ENCODE results near the gene PTPRK.

The PTPRK gene

GRCh38 chr6:127950566-127951145 is 569.7 kb downstream of the PTPRK start:
- Histone ChIP-seq H3K4me1 (ENCODE audit: control insufficient read depth in 2 of 2, insufficient read depth in 1 of 2, low read depth in 1 of 2, low read length in 2 of 2) (no peaks in the 10 kb centered on the region), H3K4me3 (ENCODE audit: low read length in 2 of 2) (no peak overlapping the region), H4K91ac (ENCODE audit: low read depth, low read length, poor library complexity) (no peak overlapping the region), H3K14ac (ENCODE audit: low read length) (no peak overlapping the region), H3K4ac (ENCODE audit: low read length) (no peak overlapping the region), H3K23ac (ENCODE audit: low read depth, low read length, poor library complexity) (no peak overlapping the region), H3K4me2 (ENCODE audit: insufficient read depth, low read length, poor library complexity, severe bottlenecking) (no peak overlapping the region), H3K18ac (ENCODE audit: low read length) (no peak overlapping the region), H2AK5ac (ENCODE audit: low read depth, low read length) (no peak overlapping the region), H4K8ac (ENCODE audit: low read depth, low read length) (no peak overlapping the region), H3K9me3 (replicated peaks in 1 of 2; ENCODE audit: control insufficient read depth in 2 of 2, insufficient read depth in 1 of 2, low read depth in 1 of 2, low read length in 2 of 2) (no peaks in the 10 kb centered on the region), H3K36me3 (replicated peaks in 1 of 2; ENCODE audit: control insufficient read depth in 2 of 2, insufficient read depth in 2 of 2, low read length in 2 of 2) (no peaks in the 10 kb centered on the region), H3K27ac (replicated peaks; ENCODE audit: low read length) (no peak overlapping the region), H2AFZ (ENCODE audit: low read length) (no peak overlapping the region), H3K79me1 (ENCODE audit: low read depth, low read length) (no peaks in the 10 kb centered on the region), H2BK15ac (ENCODE audit: low read length) (no peak overlapping the region), H2BK120ac (ENCODE audit: low read depth, low read length) (no peak overlapping the region), H2BK12ac (ENCODE audit: low read length) (no peak overlapping the region), H3K9ac (ENCODE audit: low read depth, low read length, poor library complexity) (no peak overlapping the region), H3K27me3 (ENCODE audit: control insufficient read depth in 3 of 3, insufficient read depth in 3 of 3, low read depth in 1 of 3, low read length in 3 of 3) (no peaks in the 10 kb centered on the region), H2BK5ac (ENCODE audit: low read length) (no peak overlapping the region)
- WGBS, 2 donors (ENCODE audit: extremely low coverage in 2 of 2, insufficient read length in 2 of 2, insufficient replicate concordance in 1 of 2), result no CpG with 5 or more reads among the region's 8 CpGs
- DNase-seq (ENCODE audit: low spot score), result no peak

- no peak overlapping the region for H3K4ac ChIP-seq (ENCODE audit: low read length)
- no CpG with 5 or more reads among the region's 3 CpGs for WGBS, 2 donors (ENCODE audit: extremely low coverage in 2 of 2, insufficient read length in 2 of 2, insufficient replicate concordance in 1 of 2)
Measured at GRCh38 chr6:127949251-127949650, 571.1 kb downstream of the PTPRK start.

GRCh38 chr6:127946388-127946787 is 574.0 kb downstream of the PTPRK start:
- Histone ChIP-seq H3K14ac (ENCODE audit: low read length) (no peak overlapping the region), H4K91ac (ENCODE audit: low read depth, low read length, poor library complexity) (no peak overlapping the region), H2AK5ac (ENCODE audit: low read depth, low read length) (no peak overlapping the region), H2BK15ac (ENCODE audit: low read length) (no peak overlapping the region), H2BK5ac (ENCODE audit: low read length) (no peak overlapping the region), H3K27ac (replicated peaks; ENCODE audit: low read length) (no peak overlapping the region), H3K4me3 (ENCODE audit: low read length in 2 of 2) (no peak overlapping the region), H4K8ac (ENCODE audit: low read depth, low read length) (no peak overlapping the region), H3K9me3 (replicated peaks in 1 of 2; ENCODE audit: control insufficient read depth in 2 of 2, insufficient read depth in 1 of 2, low read depth in 1 of 2, low read length in 2 of 2) (no peaks in the 10 kb centered on the region), H3K79me1 (ENCODE audit: low read depth, low read length) (no peaks in the 10 kb centered on the region), H3K4ac (ENCODE audit: low read length) (no peak overlapping the region), H3K4me2 (ENCODE audit: insufficient read depth, low read length, poor library complexity, severe bottlenecking) (no peak overlapping the region), H2AFZ (ENCODE audit: low read length) (no peak overlapping the region), H3K18ac (ENCODE audit: low read length) (no peak overlapping the region), H2BK12ac (ENCODE audit: low read length) (no peak overlapping the region), H3K27me3 (ENCODE audit: control insufficient read depth in 3 of 3, insufficient read depth in 3 of 3, low read depth in 1 of 3, low read length in 3 of 3) (no peaks in the 10 kb centered on the region), H2BK120ac (ENCODE audit: low read depth, low read length) (no peak overlapping the region), H3K36me3 (replicated peaks in 1 of 2; ENCODE audit: control insufficient read depth in 2 of 2, insufficient read depth in 2 of 2, low read length in 2 of 2) (no peaks in the 10 kb centered on the region), H3K9ac (ENCODE audit: low read depth, low read length, poor library complexity) (no peak overlapping the region), H3K23ac (ENCODE audit: low read depth, low read length, poor library complexity) (no peak overlapping the region), H3K4me1 (ENCODE audit: control insufficient read depth in 2 of 2, insufficient read depth in 1 of 2, low read depth in 1 of 2, low read length in 2 of 2) (no peaks in the 10 kb centered on the region)
- no CpG with 5 or more reads among the region's 2 CpGs for WGBS, 2 donors (ENCODE audit: extremely low coverage in 2 of 2, insufficient read length in 2 of 2, insufficient replicate concordance in 1 of 2)
- no peak for DNase-seq (ENCODE audit: low spot score)

More at GRCh38 chr6:127949251-127949650, 571.1 kb downstream of the PTPRK start:
- Histone ChIP-seq H2AFZ (ENCODE audit: low read length) (no peak overlapping the region), H3K36me3 (replicated peaks in 1 of 2; ENCODE audit: control insufficient read depth in 2 of 2, insufficient read depth in 2 of 2, low read length in 2 of 2) (no peaks in the 10 kb centered on the region), H3K4me3 (ENCODE audit: low read length in 2 of 2) (no peak overlapping the region), H3K14ac (ENCODE audit: low read length) (no peak overlapping the region), H2BK5ac (ENCODE audit: low read length) (no peak overlapping the region), H2AK5ac (ENCODE audit: low read depth, low read length) (no peak overlapping the region), H2BK15ac (ENCODE audit: low read length) (no peak overlapping the region), H3K4me2 (ENCODE audit: insufficient read depth, low read length, poor library complexity, severe bottlenecking) (no peak overlapping the region), H3K18ac (ENCODE audit: low read length) (no peak overlapping the region), H3K9me3 (replicated peaks in 1 of 2; ENCODE audit: control insufficient read depth in 2 of 2, insufficient read depth in 1 of 2, low read depth in 1 of 2, low read length in 2 of 2) (no peaks in the 10 kb centered on the region), H2BK120ac (ENCODE audit: low read depth, low read length) (no peak overlapping the region), H4K8ac (ENCODE audit: low read depth, low read length) (no peak overlapping the region), H3K4me1 (ENCODE audit: control insufficient read depth in 2 of 2, insufficient read depth in 1 of 2, low read depth in 1 of 2, low read length in 2 of 2) (no peaks in the 10 kb centered on the region), H2BK12ac (ENCODE audit: low read length) (no peak overlapping the region), H3K79me1 (ENCODE audit: low read depth, low read length) (no peaks in the 10 kb centered on the region), H3K27ac (replicated peaks; ENCODE audit: low read length) (no peak overlapping the region), H3K27me3 (ENCODE audit: control insufficient read depth in 3 of 3, insufficient read depth in 3 of 3, low read depth in 1 of 3, low read length in 3 of 3) (no peaks in the 10 kb centered on the region), H3K9ac (ENCODE audit: low read depth, low read length, poor library complexity) (no peak overlapping the region), H3K23ac (ENCODE audit: low read depth, low read length, poor library complexity) (no peak overlapping the region), H4K91ac (ENCODE audit: low read depth, low read length, poor library complexity) (no peak overlapping the region)
- DNase-seq (ENCODE audit: low spot score), result no peak

- Histone ChIP-seq H3K4me2 (ENCODE audit: insufficient read depth, low read length, poor library complexity, severe bottlenecking) (no peak overlapping the region), H3K4me1 (ENCODE audit: control insufficient read depth in 2 of 2, insufficient read depth in 1 of 2, low read depth in 1 of 2, low read length in 2 of 2) (no peaks in the 10 kb centered on the region), H3K79me1 (ENCODE audit: low read depth, low read length) (no peaks in the 10 kb centered on the region), H3K23ac (ENCODE audit: low read depth, low read length, poor library complexity) (no peak overlapping the region), H3K4ac (ENCODE audit: low read length) (no peak overlapping the region), H2BK5ac (ENCODE audit: low read length) (no peak overlapping the region), H3K14ac (ENCODE audit: low read length) (no peak overlapping the region), H3K9ac (ENCODE audit: low read depth, low read length, poor library complexity) (no peak overlapping the region), H2BK15ac (ENCODE audit: low read length) (no peak overlapping the region), H2BK120ac (ENCODE audit: low read depth, low read length) (no peak overlapping the region), H3K36me3 (replicated peaks in 1 of 2; ENCODE audit: control insufficient read depth in 2 of 2, insufficient read depth in 2 of 2, low read length in 2 of 2) (no peaks in the 10 kb centered on the region), H3K4me3 (ENCODE audit: low read length in 2 of 2) (no peak overlapping the region), H2AK5ac (ENCODE audit: low read depth, low read length) (no peak overlapping the region), H3K18ac (ENCODE audit: low read length) (no peak overlapping the region), H3K9me3 (replicated peaks in 1 of 2; ENCODE audit: control insufficient read depth in 2 of 2, insufficient read depth in 1 of 2, low read depth in 1 of 2, low read length in 2 of 2) (no peaks in the 10 kb centered on the region), H2BK12ac (ENCODE audit: low read length) (no peak overlapping the region), H3K27ac (replicated peaks; ENCODE audit: low read length) (no peak overlapping the region), H2AFZ (ENCODE audit: low read length) (no peak overlapping the region), H3K27me3 (ENCODE audit: control insufficient read depth in 3 of 3, insufficient read depth in 3 of 3, low read depth in 1 of 3, low read length in 3 of 3) (no peaks in the 10 kb centered on the region), H4K8ac (ENCODE audit: low read depth, low read length) (no peak overlapping the region), H4K91ac (ENCODE audit: low read depth, low read length, poor library complexity) (no peak overlapping the region)
- WGBS, 2 donors (ENCODE audit: extremely low coverage in 2 of 2, insufficient read length in 2 of 2, insufficient replicate concordance in 1 of 2), result no CpG with 5 or more reads among the region's 3 CpGs
- no peak for DNase-seq (ENCODE audit: low spot score)
Measured at GRCh38 chr6:127945434-127946097, 574.8 kb downstream of the PTPRK start.
